Parathyroid adenoma (tissue), 2 donors: ENCODE measurements around the gene ANGPTL2.

Source experiments
- H2AFZ ChIP-seq: fragments of 300-600 bp; sonication (generic); one replicate; pipeline ENCODE4 v1.7.0; 2017; ENCODE audit warnings: antibody characterized with exemption, mild to moderate bottlenecking
- H3K27ac ChIP-seq: fragments of 300-600 bp; sonication (generic); one replicate; pipeline ENCODE4 v1.7.0; 2017
- H3K27me3 ChIP-seq: fragments of 300-600 bp; sonication (generic); one replicate; pipeline ENCODE4 v1.7.0; 2017; ENCODE audit warnings: low read length; ENCODE audit not compliant: control insufficient read depth, insufficient read depth
- H3K36me3 ChIP-seq: fragments of 300-600 bp; sonication (generic); one replicate; pipeline ENCODE4 v1.7.0; 2017; ENCODE audit warnings: low read length; ENCODE audit not compliant: control insufficient read depth, insufficient read depth
- H3K4me1 ChIP-seq: fragments of 300-600 bp; sonication (generic); one replicate; pipeline ENCODE4 v1.7.0; 2017; ENCODE audit warnings: control low read depth
- H3K4me2 ChIP-seq: fragments of 300-600 bp; sonication (generic); one replicate; pipeline ENCODE4 v1.7.0; 2017; ENCODE audit warnings: low read length
- H3K4me3 ChIP-seq: fragments of 300-600 bp; sonication (generic); one replicate; pipeline ENCODE4 v1.7.0; 2017; ENCODE audit warnings: low read depth, low read length
- H3K79me2 ChIP-seq: fragments of 300-600 bp; sonication (generic); one replicate; pipeline ENCODE4 v1.7.0; 2017; ENCODE audit warnings: control low read depth
- H3K9ac ChIP-seq: fragments of 300-600 bp; sonication (generic); one replicate; pipeline ENCODE4 v1.7.0; 2017; ENCODE audit warnings: mild to moderate bottlenecking
- H3K9me3 ChIP-seq: fragments of 300-600 bp; sonication (generic); one replicate; pipeline ENCODE4 v1.7.0; 2017; ENCODE audit warnings: low read length; ENCODE audit not compliant: control insufficient read depth
- TF ChIP-seq, protein P1 (sequence below): fragments of 300-600 bp; sonication (generic); IDR thresholded peaks from one replicate; pipeline ENCODE4 v1.7.0; 2017; ENCODE audit warnings: antibody characterized with exemption, mild to moderate bottlenecking
- donor health status: primary hyperparathyroidism.

ANGPTL2 gene

DNA sequence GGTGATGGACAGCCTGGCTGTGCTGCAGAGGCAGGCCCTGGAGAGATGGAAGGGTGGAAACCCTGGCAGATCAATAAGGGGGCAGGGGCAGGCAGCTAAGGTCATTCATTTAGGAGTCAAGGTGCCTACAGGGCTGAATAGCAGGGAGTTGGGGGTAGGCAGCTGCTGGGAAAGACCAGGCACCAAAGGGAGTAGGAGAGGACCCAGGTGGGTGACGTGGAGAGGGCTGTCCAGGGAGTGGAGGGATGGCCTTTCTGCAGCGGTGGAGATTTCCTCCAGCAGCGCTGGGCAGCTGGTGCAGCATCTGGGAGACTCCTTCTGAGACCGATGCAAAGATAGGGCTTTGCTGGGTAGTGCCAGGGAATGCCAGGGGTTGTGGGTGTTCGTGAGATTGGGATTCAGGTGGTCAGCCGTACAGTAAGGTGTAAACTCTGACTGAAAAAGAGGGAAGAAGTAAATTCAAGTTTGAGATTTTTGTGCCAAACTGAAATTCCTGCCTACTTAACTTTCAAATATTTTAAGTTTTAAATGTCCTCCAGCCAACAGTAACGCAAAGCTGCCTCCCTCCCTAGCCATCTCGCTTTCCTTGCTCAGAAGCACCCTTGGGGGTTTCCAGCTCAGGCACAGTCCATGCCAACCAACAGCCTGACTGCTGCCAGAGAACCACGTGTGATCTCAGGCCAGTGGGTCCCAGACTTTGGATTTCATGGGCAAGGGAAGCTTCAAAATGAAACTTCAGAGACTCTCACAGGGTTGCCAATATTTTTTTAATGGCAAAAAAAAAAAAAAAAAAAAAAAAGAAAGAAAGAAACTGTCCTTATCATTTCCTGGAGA, 18.6 kb upstream of the ANGPTL2 start:
- no peak overlapping the region for H3K4me2 ChIP-seq
- no peak overlapping the region for H2AFZ ChIP-seq
- H3K79me2 ChIP-seq, result no peaks in the 10 kb centered on the region
- no peak overlapping the region for H3K4me3 ChIP-seq
- no peak overlapping the region for H3K27ac ChIP-seq
- no peaks in the 10 kb centered on the region for H3K36me3 ChIP-seq
- no peaks in the 10 kb centered on the region for H3K27me3 ChIP-seq
- H3K4me1 ChIP-seq, result no peaks in the 10 kb centered on the region
- no peak overlapping the region for H3K9ac ChIP-seq
- H3K9me3 ChIP-seq, result no peaks in the 10 kb centered on the region
- TF ChIP-seq, protein P1, sequence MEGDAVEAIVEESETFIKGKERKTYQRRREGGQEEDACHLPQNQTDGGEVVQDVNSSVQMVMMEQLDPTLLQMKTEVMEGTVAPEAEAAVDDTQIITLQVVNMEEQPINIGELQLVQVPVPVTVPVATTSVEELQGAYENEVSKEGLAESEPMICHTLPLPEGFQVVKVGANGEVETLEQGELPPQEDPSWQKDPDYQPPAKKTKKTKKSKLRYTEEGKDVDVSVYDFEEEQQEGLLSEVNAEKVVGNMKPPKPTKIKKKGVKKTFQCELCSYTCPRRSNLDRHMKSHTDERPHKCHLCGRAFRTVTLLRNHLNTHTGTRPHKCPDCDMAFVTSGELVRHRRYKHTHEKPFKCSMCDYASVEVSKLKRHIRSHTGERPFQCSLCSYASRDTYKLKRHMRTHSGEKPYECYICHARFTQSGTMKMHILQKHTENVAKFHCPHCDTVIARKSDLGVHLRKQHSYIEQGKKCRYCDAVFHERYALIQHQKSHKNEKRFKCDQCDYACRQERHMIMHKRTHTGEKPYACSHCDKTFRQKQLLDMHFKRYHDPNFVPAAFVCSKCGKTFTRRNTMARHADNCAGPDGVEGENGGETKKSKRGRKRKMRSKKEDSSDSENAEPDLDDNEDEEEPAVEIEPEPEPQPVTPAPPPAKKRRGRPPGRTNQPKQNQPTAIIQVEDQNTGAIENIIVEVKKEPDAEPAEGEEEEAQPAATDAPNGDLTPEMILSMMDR, result no peak

- H3K36me3 ChIP-seq, result no peaks in the 10 kb centered on the region
- no peaks in the 10 kb centered on the region for H3K4me1 ChIP-seq
- H3K9me3 ChIP-seq, result no peaks in the 10 kb centered on the region
- no peak overlapping the region for H2AFZ ChIP-seq
- no peaks in the 10 kb centered on the region for H3K27me3 ChIP-seq
- no peaks in the 10 kb centered on the region for H3K79me2 ChIP-seq
- no peak overlapping the region for H3K27ac ChIP-seq
- no peak overlapping the region for H3K4me2 ChIP-seq
- TF ChIP-seq, protein P1, result no peak
- H3K9ac ChIP-seq, result no peak overlapping the region
- H3K4me3 ChIP-seq, result no peak overlapping the region
Observed at GRCh38 chr9:127140181-127140580, 17.7 kb upstream of the ANGPTL2 start.

- H3K27me3 ChIP-seq, result no peaks in the 10 kb centered on the region
- H3K4me1 ChIP-seq, result no peaks in the 10 kb centered on the region
- H3K27ac ChIP-seq, result no peak overlapping the region
- H3K79me2 ChIP-seq, result no peaks in the 10 kb centered on the region
- H3K9ac ChIP-seq, result no peak overlapping the region
- H3K4me2 ChIP-seq, result no peak overlapping the region
- no peaks in the 10 kb centered on the region for H3K36me3 ChIP-seq
- H3K4me3 ChIP-seq, result no peak overlapping the region
- no peaks in the 10 kb centered on the region for H3K9me3 ChIP-seq
- TF ChIP-seq, protein P1, result no peak
- no peak overlapping the region for H2AFZ ChIP-seq
Observed at GRCh38 chr9:127139775-127140174, 17.3 kb upstream of the ANGPTL2 start.

- no peak overlapping the region for H3K9ac ChIP-seq
- no peaks in the 10 kb centered on the region for H3K27me3 ChIP-seq
- no peaks in the 10 kb centered on the region for H3K4me1 ChIP-seq
Observed at GRCh38 chr9:127139071-127139731, 16.8 kb upstream of the ANGPTL2 start.

More at GRCh38 chr9:127139071-127139731, 16.8 kb upstream of the ANGPTL2 start:
- no peaks in the 10 kb centered on the region for H3K79me2 ChIP-seq
- H3K4me2 ChIP-seq, result no peak overlapping the region
- H3K9me3 ChIP-seq, result no peaks in the 10 kb centered on the region
- no peaks in the 10 kb centered on the region for H3K36me3 ChIP-seq
- TF ChIP-seq, protein P1, result no peak
- no peak overlapping the region for H2AFZ ChIP-seq
- H3K4me3 ChIP-seq, result no peak overlapping the region
- no peak overlapping the region for H3K27ac ChIP-seq
